ENCODE data around the gene CAV3. TPM values are rescaled to one million over a fixed set of nuclear protein-coding genes. Genes with fewer than 3 reads are reported as not detected.

The CAV3 gene
- total RNA-seq, 5 donors from 2014 or later (not counting 1 experiment from before 2014, with no cell fraction given) = not detected

DNA sequence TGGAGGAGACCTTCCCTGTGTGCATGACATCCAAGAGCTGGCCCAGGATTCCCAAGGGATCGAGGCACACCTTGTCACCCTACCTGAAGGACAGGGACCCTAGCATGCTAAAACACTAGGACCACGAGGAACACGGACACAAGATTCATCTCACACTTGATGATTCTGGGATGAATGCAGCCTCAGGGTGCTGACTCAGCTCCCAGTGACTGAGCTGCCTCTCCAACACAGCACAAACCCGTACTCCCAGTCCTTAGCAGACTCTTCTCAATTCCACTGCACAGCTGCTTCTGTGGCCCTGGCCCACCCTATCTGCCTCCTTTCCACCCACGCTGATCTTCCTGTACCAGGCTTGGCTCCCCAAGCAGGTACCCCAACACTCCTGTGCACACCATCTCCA, 44.9 kb downstream of the CAV3 start:
- WGBS (ENCODE audit: insufficient coverage) = 93% methylated on average over 5 of the region's 5 CpGs
- Histone ChIP-seq H3K4me1 (ENCODE audit: control insufficient read depth in 1 of 2, extremely low read depth in 1 of 2, insufficient read depth in 2 of 2, low read length in 2 of 2) (no peaks in the 10 kb centered on the region), H3K4me3 (ENCODE audit: control insufficient read depth in 1 of 2, extremely low read depth in 1 of 2, low read length in 1 of 2) (no peak overlapping the region), H3K27me3 (replicated peaks in 1 of 2; ENCODE audit: control insufficient read depth in 2 of 2, extremely low read depth in 1 of 2, insufficient read depth in 2 of 2, low read length in 1 of 2) (peaks cover 0 to 7% of the 10 kb centered on the region in 2 experiments), H3K36me3 (ENCODE audit: control insufficient read depth in 2 of 2, extremely low read depth in 1 of 2, insufficient read depth in 1 of 2, low read length in 1 of 2) (no peaks in the 10 kb centered on the region), H3K27ac (ENCODE audit: low read length) (no peak overlapping the region), H3K9me3 (no peaks in the 10 kb centered on the region)
- CTCF ChIA-PET = no interaction called here
- H3K4me3 Mint-ChIP-seq = no peak overlapping the region
- no peak for DNase-seq
- no peaks in the 10 kb centered on the region for H3K9me3 Mint-ChIP-seq
- POLR2A ChIA-PET = no interaction called here
- H3K27ac Mint-ChIP-seq = no peak overlapping the region
- H3K4me1 Mint-ChIP-seq = no peaks in the 10 kb centered on the region
- H3K36me3 Mint-ChIP-seq = no peaks in the 10 kb centered on the region
- ATAC-seq (replicated peaks in 1 of 4) = no peak
- H3K27me3 Mint-ChIP-seq = peaks cover 10 to 19% of the 10 kb centered on the region in 2 donors

DNA sequence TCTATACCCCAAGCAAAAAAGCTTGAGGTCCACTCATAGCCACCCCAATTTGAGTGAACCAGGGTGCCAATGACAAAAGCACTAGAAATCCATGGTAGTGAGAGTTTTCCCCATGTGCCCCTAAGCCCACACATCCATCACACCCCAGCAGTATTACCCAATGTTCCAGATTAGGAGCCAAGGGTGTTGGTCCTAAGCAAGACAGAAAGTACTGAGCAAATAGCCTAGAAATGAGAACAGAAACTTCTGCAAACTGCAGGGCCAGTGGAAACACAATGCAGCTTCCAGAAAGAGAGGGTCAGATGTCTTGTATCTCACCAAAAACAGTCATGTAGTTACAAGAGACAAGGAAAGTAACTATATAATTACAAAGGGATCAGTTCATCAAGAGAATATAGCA, 46.7 kb downstream of the CAV3 start:
- no peak overlapping the region for H3K4me3 ChIP-seq (ENCODE audit: control insufficient read depth in 1 of 2, extremely low read depth in 1 of 2, low read length in 1 of 2)
- Mint-ChIP-seq H3K27ac (no peak overlapping the region), H3K9me3 (no peaks in the 10 kb centered on the region), H3K4me3 (no peak overlapping the region), H3K36me3 (no peaks in the 10 kb centered on the region), H3K4me1 (no peaks in the 10 kb centered on the region), H3K27me3 (peaks cover 8 to 13% of the 10 kb centered on the region in 2 donors)
- no peak for DNase-seq
- ATAC-seq (replicated peaks in 1 of 4) = no peak
- H3K27me3 ChIP-seq (replicated peaks in 1 of 2; ENCODE audit: control insufficient read depth in 2 of 2, extremely low read depth in 1 of 2, insufficient read depth in 2 of 2, low read length in 1 of 2) = peaks cover 0 to 7% of the 10 kb centered on the region in 2 experiments
- ChIA-PET POLR2A (no interaction called here), CTCF (no interaction called here)
- no peaks in the 10 kb centered on the region for H3K36me3 ChIP-seq (ENCODE audit: control insufficient read depth in 2 of 2, extremely low read depth in 1 of 2, insufficient read depth in 1 of 2, low read length in 1 of 2)
- H3K9me3 ChIP-seq = no peaks in the 10 kb centered on the region
- no peak overlapping the region for H3K27ac ChIP-seq (ENCODE audit: low read length)
- H3K4me1 ChIP-seq (ENCODE audit: control insufficient read depth in 1 of 2, extremely low read depth in 1 of 2, insufficient read depth in 2 of 2, low read length in 2 of 2) = no peaks in the 10 kb centered on the region

GRCh38 chr3:8784676-8785435, 51.3 kb downstream of the CAV3 start:
- DNase-seq (no peak), ATAC-seq (replicated peaks in 1 of 4) (no peak)
- POLR2A ChIA-PET = no interaction called here
- no peaks in the 10 kb centered on the region for H3K4me1 Mint-ChIP-seq
- no peak overlapping the region for H3K4me3 Mint-ChIP-seq
- no peaks in the 10 kb centered on the region for H3K27me3 ChIP-seq (replicated peaks in 1 of 2; ENCODE audit: control insufficient read depth in 2 of 2, extremely low read depth in 1 of 2, insufficient read depth in 2 of 2, low read length in 1 of 2)
- WGBS (ENCODE audit: insufficient coverage) = 50% methylated on average over 1 of the region's 3 CpGs
- H3K27ac Mint-ChIP-seq = no peak overlapping the region
- no peak overlapping the region for H3K27ac ChIP-seq (ENCODE audit: low read length)
- H3K36me3 Mint-ChIP-seq = no peaks in the 10 kb centered on the region
- no peaks in the 10 kb centered on the region for H3K36me3 ChIP-seq (ENCODE audit: control insufficient read depth in 2 of 2, extremely low read depth in 1 of 2, insufficient read depth in 1 of 2, low read length in 1 of 2)
- no peaks in the 10 kb centered on the region for H3K4me1 ChIP-seq (ENCODE audit: control insufficient read depth in 1 of 2, extremely low read depth in 1 of 2, insufficient read depth in 2 of 2, low read length in 2 of 2)
- no peak overlapping the region for H3K4me3 ChIP-seq (ENCODE audit: control insufficient read depth in 1 of 2, extremely low read depth in 1 of 2, low read length in 1 of 2)
- H3K27me3 Mint-ChIP-seq = no peaks in the 10 kb centered on the region
- H3K9me3 ChIP-seq = no peaks in the 10 kb centered on the region
- CTCF ChIA-PET = no interaction called here
- H3K9me3 Mint-ChIP-seq = peaks cover 7 to 12% (median 7%) of the 10 kb centered on the region in 3 donors

GRCh38 chr3:8790529-8790928, 56.9 kb downstream of the CAV3 start:
- H3K36me3 Mint-ChIP-seq = no peaks in the 10 kb centered on the region
- DNase-seq (no peak), ATAC-seq (replicated peaks in 1 of 4) (no peak)
- H3K4me3 Mint-ChIP-seq = no peak overlapping the region
- no peaks in the 10 kb centered on the region for H3K27me3 Mint-ChIP-seq
- Histone ChIP-seq H3K27me3 (replicated peaks in 1 of 2; ENCODE audit: control insufficient read depth in 2 of 2, extremely low read depth in 1 of 2, insufficient read depth in 2 of 2, low read length in 1 of 2) (no peaks in the 10 kb centered on the region), H3K4me1 (ENCODE audit: control insufficient read depth in 1 of 2, extremely low read depth in 1 of 2, insufficient read depth in 2 of 2, low read length in 2 of 2) (no peaks in the 10 kb centered on the region), H3K36me3 (ENCODE audit: control insufficient read depth in 2 of 2, extremely low read depth in 1 of 2, insufficient read depth in 1 of 2, low read length in 1 of 2) (no peaks in the 10 kb centered on the region), H3K4me3 (ENCODE audit: control insufficient read depth in 1 of 2, extremely low read depth in 1 of 2, low read length in 1 of 2) (no peak overlapping the region), H3K9me3 (no peaks in the 10 kb centered on the region), H3K27ac (ENCODE audit: low read length) (no peak overlapping the region)
- no peaks in the 10 kb centered on the region for H3K4me1 Mint-ChIP-seq
- H3K9me3 Mint-ChIP-seq = peaks cover 7 to 12% (median 7%) of the 10 kb centered on the region in 3 donors
- H3K27ac Mint-ChIP-seq = no peak overlapping the region
- ChIA-PET POLR2A (no interaction called here), CTCF (no interaction called here)
- 100% methylated on average over 1 of the region's 2 CpGs for WGBS (ENCODE audit: insufficient coverage)

DNA sequence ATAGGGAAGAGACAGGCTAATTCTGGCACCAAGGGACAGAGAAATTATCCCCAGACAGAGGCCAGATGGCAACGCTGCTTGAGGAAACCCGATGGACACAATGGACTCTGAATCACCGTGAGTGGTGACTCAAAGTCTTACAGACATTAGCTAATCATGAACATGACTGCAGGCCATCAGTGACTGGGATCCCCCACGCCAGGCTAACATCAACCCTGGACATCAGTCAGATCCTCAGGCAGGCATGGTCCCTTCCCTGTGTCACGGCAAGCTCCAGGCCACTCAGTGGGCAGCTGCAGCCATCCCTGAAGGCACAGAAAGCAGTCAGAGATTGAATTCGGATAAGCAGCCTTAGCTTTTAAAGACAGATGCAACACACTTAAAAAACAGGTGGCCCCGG, 59.6 kb downstream of the CAV3 start:
- CTCF ChIA-PET = no interaction called here
- no peaks in the 10 kb centered on the region for H3K4me1 ChIP-seq (ENCODE audit: control insufficient read depth in 1 of 2, extremely low read depth in 1 of 2, insufficient read depth in 2 of 2, low read length in 2 of 2)
- DNase-seq = no peak
- no peaks in the 10 kb centered on the region for H3K36me3 ChIP-seq (ENCODE audit: control insufficient read depth in 2 of 2, extremely low read depth in 1 of 2, insufficient read depth in 1 of 2, low read length in 1 of 2)
- peaks cover 7 to 9% (median 7%) of the 10 kb centered on the region in 3 donors for H3K9me3 Mint-ChIP-seq
- WGBS (ENCODE audit: insufficient coverage) = 82% methylated on average over 6 of the region's 7 CpGs
- ATAC-seq (replicated peaks in 1 of 4) = no peak
- no peak overlapping the region for H3K4me3 Mint-ChIP-seq
- peaks cover 0 to 3% of the 10 kb centered on the region in 2 donors for H3K27me3 Mint-ChIP-seq
- no peak overlapping the region for H3K27ac Mint-ChIP-seq
- no peak overlapping the region for H3K27ac ChIP-seq (ENCODE audit: low read length)
- POLR2A ChIA-PET = no interaction called here
- H3K27me3 ChIP-seq (replicated peaks in 1 of 2; ENCODE audit: control insufficient read depth in 2 of 2, extremely low read depth in 1 of 2, insufficient read depth in 2 of 2, low read length in 1 of 2) = no peaks in the 10 kb centered on the region
- no peaks in the 10 kb centered on the region for H3K4me1 Mint-ChIP-seq
- H3K4me3 ChIP-seq (ENCODE audit: control insufficient read depth in 1 of 2, extremely low read depth in 1 of 2, low read length in 1 of 2) = no peak overlapping the region
- no peaks in the 10 kb centered on the region for H3K36me3 Mint-ChIP-seq
- no peaks in the 10 kb centered on the region for H3K9me3 ChIP-seq

DNA sequence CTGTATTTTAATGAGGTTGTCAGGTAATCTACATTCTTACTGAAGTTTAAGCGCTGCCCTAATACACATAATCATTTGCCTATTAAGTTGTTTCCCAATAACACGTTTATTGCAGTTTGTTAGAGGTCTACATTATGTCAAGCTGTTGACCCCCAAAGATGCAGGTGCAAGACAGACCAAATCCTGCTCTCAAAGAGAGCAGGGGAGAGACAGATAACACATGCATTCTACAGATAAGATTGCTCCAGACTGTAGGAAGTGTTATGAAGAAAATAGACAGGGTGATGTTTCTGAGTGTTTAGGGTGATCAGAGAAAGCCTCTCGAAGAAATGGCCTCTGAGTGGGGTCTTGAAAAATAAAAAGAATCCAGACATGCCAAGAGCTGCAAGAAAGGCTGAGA, 60.6 kb downstream of the CAV3 start:
- ChIA-PET POLR2A (no interaction called here), CTCF (no interaction called here)
- DNase-seq (no peak), ATAC-seq (replicated peaks in 1 of 4) (no peak)
- Histone ChIP-seq H3K9me3 (no peaks in the 10 kb centered on the region), H3K27me3 (replicated peaks in 1 of 2; ENCODE audit: control insufficient read depth in 2 of 2, extremely low read depth in 1 of 2, insufficient read depth in 2 of 2, low read length in 1 of 2) (no peaks in the 10 kb centered on the region), H3K4me1 (ENCODE audit: control insufficient read depth in 1 of 2, extremely low read depth in 1 of 2, insufficient read depth in 2 of 2, low read length in 2 of 2) (no peaks in the 10 kb centered on the region), H3K4me3 (ENCODE audit: control insufficient read depth in 1 of 2, extremely low read depth in 1 of 2, low read length in 1 of 2) (no peak overlapping the region), H3K36me3 (ENCODE audit: control insufficient read depth in 2 of 2, extremely low read depth in 1 of 2, insufficient read depth in 1 of 2, low read length in 1 of 2) (no peaks in the 10 kb centered on the region), H3K27ac (ENCODE audit: low read length) (no peak overlapping the region)
- no peaks in the 10 kb centered on the region for H3K4me1 Mint-ChIP-seq
- no peaks in the 10 kb centered on the region for H3K36me3 Mint-ChIP-seq
- WGBS (ENCODE audit: insufficient coverage) = 85% methylated on average over 1 of the region's 3 CpGs
- peaks cover 4 to 6% (median 5%) of the 10 kb centered on the region in 3 donors for H3K9me3 Mint-ChIP-seq
- H3K27ac Mint-ChIP-seq = no peak overlapping the region
- peaks cover 0 to 3% of the 10 kb centered on the region in 2 donors for H3K27me3 Mint-ChIP-seq
- no peak overlapping the region for H3K4me3 Mint-ChIP-seq
